Retina (tissue), 1 donor: ENCODE data around the gene NCOR1.
"Not testable (repeated sequence)": the region's sequence is repeated elsewhere in the genome, so short reads cannot be mapped to it uniquely, and the experiment has no call there.

Source experiments
- DNase-seq: peaks from one replicate; pipeline ENCODE4 v3.0.0-alpha.2; 2016

The NCOR1 gene

DNA sequence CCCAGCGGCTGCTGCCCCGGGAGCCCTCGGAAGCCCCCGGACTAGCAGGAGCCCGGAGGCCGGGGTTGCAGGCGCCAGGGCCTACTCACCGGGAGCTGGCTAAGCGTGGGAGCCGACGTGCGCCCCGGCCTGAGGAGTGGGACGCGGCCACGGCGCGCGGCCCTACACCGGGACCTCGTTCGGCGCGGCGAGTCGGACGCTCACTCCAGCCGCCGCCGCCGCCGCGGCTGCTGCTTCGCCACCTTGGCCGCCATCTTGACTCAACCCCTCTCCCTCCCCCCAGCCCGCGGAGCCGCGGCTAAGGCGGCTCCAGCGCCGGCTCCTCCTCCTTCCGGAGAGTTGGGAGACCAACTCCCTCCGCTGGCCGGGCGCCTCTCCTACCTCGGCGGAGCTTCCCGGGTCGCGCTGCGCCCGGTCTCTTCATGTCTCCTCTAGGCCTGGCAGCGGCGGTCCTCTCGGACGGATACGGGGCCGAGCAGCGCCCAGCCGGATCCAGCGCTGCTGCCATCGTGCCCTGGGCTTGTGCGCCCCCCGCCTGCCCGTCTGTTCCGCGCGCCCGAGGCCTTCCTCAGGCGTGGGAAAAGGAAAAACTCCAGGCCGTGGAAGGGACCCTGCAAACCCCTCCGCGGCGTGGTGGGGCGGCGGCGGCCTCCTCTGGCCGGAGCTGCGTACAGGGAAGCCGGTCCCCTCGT, at the start of gene NCOR1:
NCOR1 (minus strand) TSS at position 262 of the 692 bp plus-strand sequence. CDS start 20,965 bp downstream, outside the sequence.
- DNase-seq = peak; percentile 98

GRCh38 chr17:16262201-16262600, 46.9 kb upstream of the NCOR1 start:
- DNase-seq = no peak

DNA sequence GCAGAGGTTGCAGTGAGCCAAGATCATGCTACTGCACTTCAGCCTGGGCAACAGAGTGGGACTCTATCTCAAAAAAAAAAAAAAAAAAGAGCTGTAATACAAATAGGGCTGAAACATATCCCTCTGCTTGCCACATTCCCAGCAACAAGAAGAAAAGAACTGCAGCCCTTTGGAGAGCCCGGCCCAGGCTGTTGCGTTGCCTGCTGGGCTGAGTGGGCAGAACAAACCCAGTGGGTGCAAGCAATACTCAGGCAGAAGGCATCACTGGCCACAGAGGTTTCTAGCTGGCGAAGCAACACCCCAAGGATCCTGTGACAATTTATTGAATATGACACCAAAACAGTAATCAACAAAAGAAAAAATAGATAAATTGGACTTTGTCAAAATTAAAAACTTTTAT, 45.7 kb upstream of the NCOR1 start:
- no peak for DNase-seq

DNA sequence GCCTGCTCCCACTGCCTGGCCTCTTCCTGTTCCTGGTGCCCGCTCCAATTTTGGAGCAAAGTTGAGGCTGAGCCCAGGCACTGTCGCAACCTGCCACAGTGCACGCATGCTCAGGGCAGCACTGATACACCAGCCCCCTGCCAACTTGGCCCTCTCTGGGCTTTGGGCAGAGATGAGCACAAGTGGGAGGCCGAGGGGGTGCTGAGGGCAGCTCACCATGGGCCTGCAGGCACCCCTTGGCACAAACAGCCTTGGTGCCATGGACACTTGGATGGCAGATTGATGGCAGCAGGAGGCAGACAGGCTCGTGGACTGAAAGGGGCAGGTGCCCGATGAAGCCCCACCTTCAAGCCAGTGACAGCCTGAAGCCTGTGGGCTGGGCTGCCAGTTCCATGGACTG, 44.6 kb upstream of the NCOR1 start:
- no peak for DNase-seq

DNA sequence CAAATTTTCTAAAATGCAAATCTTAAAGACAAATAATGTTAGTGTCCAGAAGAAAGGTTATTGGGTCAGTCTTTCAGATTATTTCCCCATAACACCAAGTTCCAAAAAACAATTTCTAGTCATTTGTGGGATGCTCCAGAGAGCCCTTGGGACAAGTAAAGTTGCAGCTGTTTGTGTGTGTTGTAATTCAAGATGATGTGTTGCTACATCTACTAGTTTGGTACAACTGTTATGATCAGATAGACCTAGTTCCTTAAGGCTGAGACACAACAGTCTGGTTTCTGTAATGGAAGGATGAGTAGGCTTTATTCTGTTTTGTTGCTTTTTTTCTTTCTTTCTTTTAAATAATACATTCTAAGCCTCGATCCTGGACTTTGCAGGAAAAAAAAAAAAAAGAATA, 43.6 kb upstream of the NCOR1 start:
- DNase-seq = no peak

GRCh38 chr17:16255481-16255921, 40.2 kb upstream of the NCOR1 start:
- DNase-seq = peak; percentile 33

DNA sequence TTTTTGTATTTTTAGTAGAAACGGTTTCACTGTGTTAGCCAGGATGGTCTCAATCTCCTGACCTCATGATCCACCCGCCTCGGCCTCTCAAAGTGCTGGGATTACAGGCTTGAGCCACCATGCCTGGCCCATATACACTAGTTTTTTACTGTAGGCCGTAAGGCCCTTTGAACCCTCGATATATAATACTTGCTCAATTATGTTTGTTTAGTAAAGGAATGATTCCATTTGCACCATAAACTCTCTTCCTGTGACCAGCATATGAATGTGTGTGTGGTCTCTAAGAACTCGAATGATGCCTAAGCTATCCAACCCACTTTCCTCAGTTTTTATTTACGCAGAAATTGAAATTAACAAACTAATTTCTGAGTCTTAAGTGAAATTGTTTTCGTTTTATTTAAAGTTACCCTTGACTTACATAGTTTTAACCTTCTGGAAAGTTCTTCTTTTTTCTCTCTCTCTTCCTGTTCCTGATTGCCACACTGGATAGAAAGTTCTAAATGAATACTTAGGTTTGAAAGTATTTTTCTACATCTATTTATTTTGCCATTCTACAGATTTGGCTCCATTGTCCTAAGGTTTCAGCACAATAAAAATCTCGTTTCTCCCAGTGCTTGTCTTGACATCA, 39.6 kb upstream of the NCOR1 start:
- DNase-seq = no peak

- no peak for DNase-seq
Measured at GRCh38 chr17:16251556-16251955, 36.2 kb upstream of the NCOR1 start.

DNA sequence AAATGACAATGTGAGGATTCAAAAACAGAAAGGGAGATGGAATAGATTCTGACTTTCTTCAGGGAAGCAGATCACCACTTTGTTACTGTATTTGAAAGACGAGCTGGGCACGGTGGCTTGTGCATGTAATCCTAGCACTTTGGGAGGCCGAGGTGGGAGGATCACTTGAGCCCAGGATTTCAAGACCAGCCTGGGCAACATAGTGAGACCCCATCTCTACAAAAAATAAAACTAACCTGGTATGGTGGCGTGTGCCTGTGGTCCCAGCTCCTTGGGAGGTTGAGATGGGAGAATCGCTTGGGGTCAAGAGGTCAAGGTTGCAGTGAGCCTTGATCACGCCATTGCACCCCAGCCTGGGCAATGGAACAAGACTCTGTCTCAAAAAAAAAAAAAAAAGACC, 35.7 kb upstream of the NCOR1 start:
- DNase-seq = no peak

GRCh38 chr17:16250635-16251034, 35.3 kb upstream of the NCOR1 start:
- DNase-seq = no peak

DNA sequence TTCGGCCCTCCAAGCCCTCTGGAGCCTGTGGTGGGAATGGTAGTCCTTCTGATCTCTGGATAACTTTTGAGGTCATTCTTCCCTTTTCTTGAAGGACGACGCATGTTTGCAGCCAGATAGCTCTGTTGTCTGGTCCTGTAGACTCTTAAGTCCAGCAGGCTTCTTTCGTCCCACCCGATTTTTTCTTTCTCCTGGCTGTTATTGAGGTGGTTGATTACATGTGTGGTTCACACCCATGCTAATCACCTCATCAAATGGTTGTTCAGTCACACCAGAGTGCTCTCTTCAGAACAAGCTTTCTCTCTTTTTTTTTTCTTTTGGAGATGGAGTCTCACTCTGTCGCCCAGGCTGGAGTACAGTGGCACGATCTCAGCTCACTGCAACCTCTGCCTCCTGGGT, 32.3 kb upstream of the NCOR1 start:
- DNase-seq = no peak

DNA sequence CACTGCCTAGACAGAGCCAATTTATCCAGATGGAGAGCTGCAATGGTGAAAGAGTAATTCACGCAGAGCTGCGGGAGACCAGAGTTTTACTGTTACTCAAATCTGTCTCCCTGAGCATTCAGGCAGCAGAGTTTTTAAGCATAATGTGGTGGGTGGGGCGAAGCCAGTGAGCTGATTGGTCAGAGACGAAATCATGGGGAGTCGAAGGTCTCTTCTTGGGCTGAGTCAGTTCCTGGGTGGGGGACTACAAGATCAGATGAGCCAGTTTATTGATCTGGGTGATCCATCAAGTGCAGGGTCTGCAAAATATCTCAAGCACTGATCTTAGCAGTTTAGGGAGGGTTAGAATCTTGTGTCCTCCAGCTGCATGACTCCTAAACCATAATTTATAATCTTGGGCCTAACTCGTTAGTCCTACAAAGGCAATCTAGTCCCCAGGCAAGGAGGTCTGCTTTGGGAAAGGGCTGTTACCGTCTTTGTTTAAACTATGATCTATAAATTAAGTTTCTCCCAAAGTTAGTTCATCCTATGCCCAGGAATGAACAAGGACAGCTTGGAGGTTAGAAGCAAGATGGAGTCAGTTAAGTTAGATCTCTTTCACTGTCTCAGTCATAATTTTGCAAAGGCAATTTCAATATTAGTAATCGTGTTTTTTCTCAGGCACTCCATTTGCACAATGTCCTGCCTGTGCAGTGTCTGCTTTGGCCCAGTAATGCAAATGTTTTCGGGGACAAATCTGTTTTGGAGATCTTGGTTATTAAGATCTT, 28.6 kb upstream of the NCOR1 start:
- DNase-seq = no peak

DNA sequence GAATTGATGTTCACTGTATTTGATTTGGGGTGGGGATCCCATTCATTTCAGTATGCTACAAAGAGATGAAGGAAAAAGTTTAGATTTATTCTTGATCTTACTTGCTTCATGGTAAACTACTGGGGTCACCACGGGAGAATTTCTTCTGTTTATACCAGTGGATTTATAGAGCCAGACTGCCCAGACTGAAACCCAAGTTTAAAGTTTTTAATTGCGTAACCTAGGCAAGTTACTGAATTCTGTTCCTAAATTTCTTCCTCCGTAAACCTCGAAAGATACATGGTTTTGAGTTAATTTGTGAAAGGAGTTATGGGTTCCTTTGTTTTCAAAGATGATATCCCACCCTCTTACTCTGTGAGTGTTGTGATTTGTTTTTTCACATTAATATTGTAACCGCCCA, 28.1 kb upstream of the NCOR1 start:
- no peak for DNase-seq

DNA sequence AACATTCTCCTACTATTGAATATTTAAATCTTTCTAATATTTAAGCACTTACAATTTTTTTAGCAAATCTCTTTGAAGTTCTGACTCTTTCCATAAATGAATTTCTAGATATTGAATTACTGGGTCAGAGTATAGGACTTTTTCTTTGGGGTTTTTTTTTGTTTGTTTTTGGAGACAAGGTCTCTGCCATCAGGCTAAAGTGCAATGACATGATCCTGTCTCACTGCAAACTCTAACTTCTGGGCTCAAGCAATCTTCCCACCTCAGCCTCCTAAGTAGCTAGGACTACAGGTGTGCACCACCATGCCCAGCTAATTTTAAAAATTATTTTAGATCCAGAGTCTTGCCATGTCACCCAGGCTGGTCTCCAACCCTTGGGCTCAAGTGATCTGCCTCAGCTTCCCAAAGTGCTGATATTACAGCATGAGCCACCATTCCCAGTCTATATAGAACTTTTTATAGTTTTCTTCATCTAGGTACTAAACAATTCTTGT, 26.6 kb upstream of the NCOR1 start:
- DNase-seq = no peak

GRCh38 chr17:16239931-16240330, 24.6 kb upstream of the NCOR1 start:
- no peak for DNase-seq

- DNase-seq = no peak
Measured at GRCh38 chr17:16232391-16232790, 17.1 kb upstream of the NCOR1 start.

- DNase-seq = not testable (repeated sequence)
Measured at GRCh38 chr17:16229912-16230561, 14.7 kb upstream of the NCOR1 start.

- no peak for DNase-seq
Measured at GRCh38 chr17:16222406-16222805, 7.1 kb upstream of the NCOR1 start.

DNA sequence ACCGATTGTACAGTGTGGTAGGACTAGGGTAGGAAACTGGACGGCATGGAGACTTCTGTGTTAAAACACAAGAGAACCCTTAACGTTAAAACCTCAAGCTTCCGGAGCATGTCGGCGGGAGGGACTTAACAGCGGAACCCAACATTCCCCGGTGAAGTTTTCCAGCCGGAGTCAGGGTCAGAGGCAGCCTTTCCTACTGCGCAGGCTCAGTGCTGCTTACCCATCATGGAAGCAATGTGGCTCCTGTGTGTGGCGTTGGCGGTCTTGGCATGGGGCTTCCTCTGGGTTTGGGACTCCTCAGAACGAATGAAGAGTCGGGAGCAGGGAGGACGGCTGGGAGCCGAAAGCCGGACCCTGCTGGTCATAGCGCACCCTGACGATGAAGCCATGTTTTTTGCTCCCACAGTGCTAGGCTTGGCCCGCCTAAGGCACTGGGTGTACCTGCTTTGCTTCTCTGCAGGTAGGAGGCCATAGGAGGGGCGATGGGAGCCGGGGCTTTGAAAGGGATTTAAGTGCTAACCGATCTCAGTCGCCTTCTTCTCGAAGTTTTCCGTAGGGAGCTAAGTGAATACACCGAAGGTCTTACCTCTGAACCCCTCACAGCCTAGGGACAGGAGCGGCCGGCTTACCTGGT, 1.8 kb upstream of the NCOR1 start, which contains the start of gene PIGL:
PIGL (plus strand) TSS at position 209 of the 634 bp plus-strand sequence; CDS start at position 226, 17 bp downstream.
- peak; percentile 90 for DNase-seq

GRCh38 chr17:16216341-16217001, 1.1 kb upstream of the NCOR1 start:
- not testable (repeated sequence) for DNase-seq

DNA sequence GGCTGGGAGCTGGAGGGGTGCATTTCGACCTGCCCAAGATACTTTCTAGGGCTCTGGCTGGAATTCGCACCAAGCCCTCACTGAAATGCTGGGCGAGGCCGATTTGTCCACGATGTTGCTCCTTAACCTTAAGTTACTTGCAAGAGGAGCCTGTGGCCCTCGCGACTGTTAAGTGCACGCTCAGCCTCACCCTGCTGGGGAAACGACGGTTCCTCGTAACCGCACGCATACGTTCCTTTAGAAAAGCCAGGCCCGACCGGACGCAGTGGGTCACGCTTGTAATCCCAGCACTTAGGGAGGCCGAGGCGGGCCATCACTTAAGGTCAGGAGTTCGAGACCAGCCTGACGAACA, 607 bp upstream of the NCOR1 start:
- DNase-seq = no peak

- DNase-seq = no peak
Measured at GRCh38 chr17:16215002-16215272, 397 bp downstream of the NCOR1 start.
